Motor neuron (in vitro differentiated cells): ENCODE measurements around the gene ADGRL3. TPM values are rescaled to one million over a fixed set of nuclear protein-coding genes. Genes with fewer than 3 reads are reported as not detected.
"Not testable (repeated sequence)": the region's sequence is repeated elsewhere in the genome, so short reads cannot be mapped to it uniquely, and the experiment has no call there.

Experiments
- ATAC-seq, 8 experiments: fragments of 200-7000 bp; cut with Tn5 transposase; replicated peaks in 6 of 8; 2 replicates each; pipeline ENCODE4 v1.8.0; 2021; ENCODE audit warnings: mild to moderate bottlenecking in 8 of 8, moderate library complexity in 8 of 8
- H3K27ac ChIP-seq, 2 donors: fragments of 250-450 bp; sonication (Bioruptor Pico); 2 replicates each; pipeline ENCODE4 v1.9.0; 2021; ENCODE audit warnings: antibody characterized with exemption in 2 of 2, mild to moderate bottlenecking in 2 of 2, moderate library complexity in 1 of 2
- H3K4me1 ChIP-seq, 2 donors: fragments of 250-450 bp; sonication (Bioruptor Pico); replicated peaks in 1 of 2; 2 replicates each; pipeline ENCODE4 v1.6.1; 2021; ENCODE audit warnings: antibody characterized with exemption in 2 of 2, mild to moderate bottlenecking in 2 of 2, moderate library complexity in 1 of 2
- H3K4me3 ChIP-seq, 5 donors: fragments of 250-450 bp; sonication (Bioruptor Pico); 2 replicates each; pipeline ENCODE4 v1.9.0; 2021; ENCODE audit warnings: antibody characterized with exemption in 5 of 5, mild to moderate bottlenecking in 5 of 5, moderate library complexity in 4 of 5
- WGBS, 10 experiments: fragments of 450-650 bp; shearing (Covaris generic); methylation state at CpG; one replicate each; pipeline ENCODE4 v1.0.0; 2022; 5-methylcytosine and 5-hydroxymethylcytosine counted together
- in situ Hi-C, 9 experiments: fragments of 400-800 bp; cut with MboI; loops; one replicate each; pipeline ENCODE4 v1.15.0; 2021; ENCODE audit warnings: low sequenced_read_pairs in 9 of 9, low pct_unique_long_range_greater_than_20kb in 2 of 9; ENCODE audit not compliant: unreplicated experiment in 9 of 9
- total RNA-seq, 8 experiments: library from RNA; unstranded; fragments of 300-600 nt; gene quantifications; 2 replicates each; pipeline versions ENCODE4 v1.2.3 to v1.2.4, GENCODE V29; 2022

Gene ADGRL3
- total RNA-seq, 8 experiments from 2014 or later = 0.15 to 117 (median 70.8) TPM

DNA sequence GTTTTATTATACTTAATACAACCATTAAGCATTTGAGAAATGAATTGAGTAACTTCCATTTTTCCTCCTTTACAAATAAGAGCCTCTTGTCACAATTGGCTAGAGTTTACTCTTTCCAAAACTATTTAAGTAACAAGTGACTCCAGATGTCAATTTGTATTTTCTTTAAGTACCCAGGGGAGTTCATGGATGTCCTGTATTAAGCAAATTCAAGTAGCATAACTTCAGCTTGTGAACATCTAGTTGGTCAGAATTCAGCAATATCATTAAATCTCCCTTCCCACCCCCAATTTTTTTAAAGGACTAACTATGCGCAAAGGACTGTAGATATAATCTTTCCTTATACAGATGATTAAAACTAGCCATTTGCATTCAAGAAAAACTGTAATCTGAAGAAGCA, 1.4 kb upstream of the ADGRL3 start:
- ATAC-seq = no peak
- Histone ChIP-seq H3K27ac (no peak overlapping the region), H3K4me1 (peaks cover 0 to 2% of the 10 kb centered on the region in 2 donors), H3K4me3 (no peak overlapping the region)
- WGBS, 10 experiments = 53 to 100% (median 100%) methylated on average over 1 of the region's 1 CpG; no CpG with 5 or more reads in 1 of the 10 experiments
- in situ Hi-C loops = no loop called here

DNA sequence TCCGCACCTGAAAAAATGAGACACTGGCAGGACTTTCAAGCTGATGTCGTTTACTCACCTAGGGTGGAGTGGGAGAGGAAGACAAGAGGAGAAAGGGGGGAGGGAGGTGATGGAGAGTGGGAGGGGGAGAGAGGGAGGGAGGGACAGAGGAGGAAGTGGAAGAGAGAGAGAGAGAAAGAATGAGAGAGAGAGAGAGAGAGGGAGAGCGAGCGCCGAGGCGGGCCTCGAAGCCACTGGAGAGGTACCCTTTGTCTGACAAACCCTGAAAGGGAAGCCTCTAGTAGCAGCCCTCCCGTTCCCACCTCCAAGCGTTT, 296 bp upstream of the ADGRL3 start:
- no peak for ATAC-seq
- in situ Hi-C loops = no loop called here
- peak overlapping the region; percentile 63 to 93 (median 82) for H3K4me3 ChIP-seq
- peaks cover 2% of the 10 kb centered on the region in 2 donors for H3K4me1 ChIP-seq
- H3K27ac ChIP-seq = peak overlapping the region; percentile 83 to 87
- WGBS, 10 experiments = 0 to 80% (median 44%) methylated on average over 1 of the region's 9 CpGs; no CpG with 5 or more reads in 6 of the 10 experiments

DNA sequence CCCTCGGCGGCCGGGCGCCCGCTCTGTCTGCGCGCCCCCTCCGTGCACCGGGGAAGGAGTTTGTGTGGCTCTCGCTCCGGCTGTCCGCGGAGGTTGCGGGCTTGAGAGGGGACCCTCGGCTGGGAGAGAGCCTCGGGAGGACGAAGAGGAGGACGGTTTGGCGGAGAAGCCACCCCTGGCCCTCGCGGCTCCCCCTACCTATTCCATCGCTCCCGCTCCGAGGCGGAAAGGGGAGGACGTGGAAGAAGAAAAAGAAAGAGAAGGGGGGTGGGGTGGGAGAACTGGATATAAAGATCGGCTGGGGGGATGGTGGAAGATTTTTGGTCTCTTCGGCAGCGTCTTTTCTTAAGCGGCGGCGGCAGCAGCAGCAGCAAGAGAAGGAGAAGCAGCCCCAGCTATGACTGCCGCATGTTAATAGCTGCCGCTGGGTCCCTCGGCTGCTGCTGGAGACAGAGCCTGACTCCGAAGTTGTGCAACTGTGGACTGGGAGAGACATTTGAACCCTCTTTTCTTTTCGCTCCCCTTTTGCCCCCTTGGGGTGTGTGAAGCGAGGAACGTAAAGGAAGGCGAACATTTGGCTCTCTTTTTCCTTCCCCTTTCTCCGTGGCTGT, 895 bp downstream of the ADGRL3 start:
- 0 to 5% (median 2%) methylated on average over 2 to 5 of the region's 41 CpGs; no CpG with 5 or more reads in 6 of the 10 experiments for WGBS, 10 experiments
- Histone ChIP-seq H3K4me3 (peak overlapping the region; percentile 63 to 93 (median 82)), H3K27ac (peak overlapping the region; percentile 83 to 87), H3K4me1 (peaks cover 2 to 8% of the 10 kb centered on the region in 2 donors)
- in situ Hi-C loops = no loop called here
- ATAC-seq = peak in 7 of 8 experiments; percentile 6 to 27 (median 8)

DNA sequence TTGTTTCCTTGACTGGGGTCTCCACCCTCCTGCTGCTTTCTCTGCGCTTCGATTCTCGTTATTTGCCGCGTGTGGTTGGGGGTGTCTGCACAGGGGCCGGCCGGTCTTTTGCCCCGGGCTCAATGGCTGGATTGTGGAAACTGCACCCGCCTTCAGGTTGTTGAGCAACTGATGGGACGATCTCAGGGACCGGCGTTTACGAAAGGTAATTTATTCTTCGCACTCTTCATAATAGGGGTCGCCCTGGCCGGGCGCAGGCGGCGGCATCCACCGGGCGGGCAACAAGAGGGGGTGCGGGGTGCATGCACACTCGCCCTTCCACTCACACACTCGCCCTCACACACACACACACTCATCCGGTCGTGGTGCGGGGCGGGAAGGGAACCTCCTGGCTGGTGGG, 1.4 kb downstream of the ADGRL3 start:
- Histone ChIP-seq H3K27ac (peak overlapping the region; percentile 83 to 87), H3K4me1 (peaks cover 2 to 10% of the 10 kb centered on the region in 2 donors), H3K4me3 (peak overlapping the region; percentile 63 to 93 (median 82))
- in situ Hi-C loops = no loop called here
- WGBS, 10 experiments = 0 to 30% (median 0%) methylated on average over 1 to 16 of the region's 28 CpGs; no CpG with 5 or more reads in 3 of the 10 experiments
- peak in 6 of 8 experiments; percentile 2 to 23 (median 16) for ATAC-seq

DNA sequence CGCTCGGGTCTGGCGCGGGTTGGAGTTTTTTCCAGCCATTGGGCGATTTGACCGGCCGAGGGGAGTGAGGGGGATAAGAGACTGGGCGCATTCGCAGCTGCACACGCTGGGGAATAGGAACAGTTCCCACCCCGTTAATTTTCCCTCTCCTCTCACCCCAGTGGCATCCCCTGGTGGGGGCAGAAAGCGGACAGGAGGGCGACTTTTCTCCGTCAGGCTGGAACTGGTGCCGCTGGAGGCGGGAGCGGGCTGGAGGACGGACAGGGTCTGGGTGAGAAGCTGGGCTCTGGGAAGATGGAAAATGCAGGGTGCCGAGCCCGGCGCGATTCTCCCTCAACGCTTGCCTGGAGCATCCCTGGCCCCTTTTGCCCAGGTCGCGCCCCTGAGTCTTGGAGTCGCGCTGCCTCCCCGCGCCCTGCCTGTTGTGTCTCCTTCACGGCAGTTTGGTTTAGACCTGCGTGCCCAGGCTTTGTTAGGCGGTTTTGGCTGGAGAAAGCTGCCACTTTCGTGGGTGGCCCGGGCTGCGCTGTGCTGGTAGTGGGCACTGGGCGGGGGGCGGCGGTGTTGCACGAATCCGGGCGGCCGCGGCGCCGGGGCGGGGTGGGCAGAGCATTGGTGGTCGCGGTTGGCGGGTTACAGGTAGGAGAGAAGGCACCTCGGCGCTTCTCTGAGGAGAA, 2.0 kb downstream of the ADGRL3 start:
- Histone ChIP-seq H3K4me1 (peaks cover 2 to 10% of the 10 kb centered on the region in 2 donors), H3K27ac (peak overlapping the region; percentile 83 to 87), H3K4me3 (peak overlapping the region; percentile 63 to 93 (median 82))
- ATAC-seq = peak in 6 of 8 experiments; percentile 4 to 29 (median 20)
- in situ Hi-C loops = no loop called here
- 0% methylated on average over 1 to 4 of the region's 51 CpGs; no CpG with 5 or more reads in 7 of the 10 experiments for WGBS, 10 experiments

DNA sequence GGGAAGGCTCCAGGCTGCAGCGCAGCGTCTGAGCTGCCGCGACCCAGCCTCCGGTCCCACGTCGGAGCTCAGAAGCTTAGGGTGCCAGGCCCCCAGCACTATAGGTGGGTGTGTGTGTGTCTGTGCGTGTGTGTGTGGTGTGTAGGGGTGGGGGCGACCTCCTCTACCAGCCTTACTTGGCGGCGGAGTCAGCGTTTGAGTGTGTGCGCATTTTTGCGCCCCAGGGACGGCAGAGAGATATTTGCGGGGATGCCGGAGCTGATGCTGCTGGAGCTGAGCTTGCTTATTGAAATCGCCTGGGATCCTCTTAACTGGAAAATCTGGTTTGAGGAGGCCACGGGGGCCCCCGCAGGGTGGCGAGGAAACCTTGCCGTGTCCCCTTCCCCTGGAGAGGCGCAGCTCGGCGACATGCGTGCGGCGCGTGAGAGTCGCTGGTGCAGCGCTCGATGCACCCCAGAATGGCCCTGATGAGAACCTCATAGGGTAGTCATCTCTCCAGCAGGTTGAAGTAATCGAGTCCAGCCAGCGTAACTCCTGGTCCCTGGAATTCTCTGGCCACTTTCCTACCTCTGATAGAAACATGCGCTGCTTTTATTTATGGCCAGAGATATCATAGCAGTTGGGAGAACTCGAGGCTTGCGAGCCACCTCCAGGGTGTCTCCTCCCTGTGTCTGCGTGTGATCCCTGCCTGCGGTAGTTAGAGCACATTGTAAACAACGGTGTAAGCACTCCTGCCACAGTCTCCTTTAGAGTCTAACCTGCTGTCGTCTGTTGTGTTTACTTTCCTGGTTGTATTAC, 2.7 kb downstream of the ADGRL3 start:
- peak overlapping the region; percentile 83 to 87 for H3K27ac ChIP-seq
- H3K4me3 ChIP-seq = peak overlapping the region; percentile 63 to 93 (median 82)
- H3K4me1 ChIP-seq = peaks cover 2 to 10% of the 10 kb centered on the region in 2 donors
- peak in 6 of 8 experiments; percentile 18 to 53 (median 43) for ATAC-seq
- in situ Hi-C loops = no loop called here
- 0 to 4% (median 0%) methylated on average over 1 to 27 of the region's 41 CpGs; no CpG with 5 or more reads in 2 of the 10 experiments for WGBS, 10 experiments

DNA sequence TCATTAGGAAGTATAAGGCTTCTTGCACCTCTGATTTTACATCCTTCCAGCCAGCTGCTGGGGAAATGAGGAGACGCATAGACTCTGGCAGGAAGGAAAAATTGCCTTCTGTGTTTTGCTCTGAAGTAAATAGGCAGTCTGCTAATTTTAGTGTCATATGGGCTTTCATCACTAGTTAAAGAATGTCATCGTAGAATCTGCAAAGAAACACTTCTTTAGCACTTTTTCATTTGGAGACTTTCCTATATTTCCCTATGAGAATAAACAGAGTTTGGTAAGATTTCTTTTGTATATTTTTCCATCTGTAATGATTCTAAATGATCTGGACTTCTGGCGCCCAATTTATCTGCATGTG, 3.3 kb downstream of the ADGRL3 start:
- in situ Hi-C loops = no loop called here
- no peak for ATAC-seq
- 0 to 50% (median 22%) methylated on average over 1 to 3 of the region's 3 CpGs; no CpG with 5 or more reads in 1 of the 10 experiments for WGBS, 10 experiments
- H3K27ac ChIP-seq = peak overlapping the region; percentile 83 to 87
- peak overlapping the region; percentile 63 to 93 (median 82) for H3K4me3 ChIP-seq
- H3K4me1 ChIP-seq = peaks cover 2 to 10% of the 10 kb centered on the region in 2 donors

DNA sequence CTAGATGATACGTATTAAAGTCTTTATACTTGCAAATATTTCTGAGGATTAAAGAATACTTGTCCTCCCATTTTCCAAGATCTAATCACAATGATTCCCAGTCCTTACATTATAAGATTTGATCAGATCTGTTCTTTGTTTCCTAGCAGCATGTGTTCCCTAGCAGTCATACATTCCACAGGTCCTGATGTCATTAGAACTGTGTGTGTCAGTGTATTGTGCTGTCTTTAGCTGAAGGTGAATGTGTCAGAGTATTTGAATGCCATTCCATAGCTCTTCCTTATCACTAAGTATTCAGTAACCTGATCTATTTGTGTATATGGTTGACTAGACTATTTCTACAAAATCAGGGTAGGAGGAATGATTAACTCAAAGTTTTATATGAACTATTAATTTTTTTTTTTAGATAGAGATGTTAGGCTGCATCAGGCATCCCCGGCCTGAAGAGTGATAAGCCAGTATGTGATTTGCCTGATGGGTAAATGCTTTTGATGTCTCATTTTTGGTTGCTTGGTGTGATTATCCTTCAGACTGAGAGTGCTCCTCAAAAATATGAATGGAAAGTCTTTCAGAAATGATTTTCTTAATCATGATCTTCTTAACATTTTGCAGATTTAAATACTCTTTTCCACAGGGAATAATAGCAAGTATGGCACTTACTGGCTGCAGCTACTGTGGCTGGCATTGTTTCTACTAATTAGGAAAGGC, 4.4 kb downstream of the ADGRL3 start:
- Histone ChIP-seq H3K27ac (peak overlapping the region in 1 of 2 donors; percentile 10), H3K4me3 (peak overlapping the region; percentile 63 to 93 (median 82)), H3K4me1 (peaks cover 1 to 10% of the 10 kb centered on the region in 2 donors)
- ATAC-seq = peak in 2 of 8 experiments; percentile 15 to 36
- in situ Hi-C loops = no loop called here
- 23 to 80% (median 43%) methylated on average over 1 to 2 of the region's 2 CpGs for WGBS, 10 experiments

DNA sequence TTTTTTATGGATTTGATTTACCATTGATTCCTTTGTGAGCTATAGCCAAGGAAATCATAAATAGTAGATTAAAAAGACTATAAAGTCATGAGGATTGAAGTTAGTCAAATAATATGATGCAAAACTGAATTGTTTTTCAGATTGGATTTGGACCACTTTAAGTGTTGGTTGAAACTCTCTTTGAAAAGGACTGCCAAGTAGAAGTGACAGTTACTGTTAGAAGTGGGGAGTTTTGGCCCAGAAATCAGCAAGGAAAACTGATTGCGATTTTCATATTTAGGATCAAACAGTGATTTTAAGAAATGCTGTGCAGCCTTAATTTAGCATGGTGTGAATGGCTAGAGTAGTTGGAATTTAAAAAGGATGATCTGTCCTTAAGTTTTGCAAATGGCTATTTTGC, 4.9 kb downstream of the ADGRL3 start:
- Histone ChIP-seq H3K4me1 (peaks cover 4 to 13% of the 10 kb centered on the region in 2 donors), H3K4me3 (peak overlapping the region; percentile 63 to 93 (median 82)), H3K27ac (no peak overlapping the region)
- 0 to 100% (median 63%) methylated on average over 1 of the region's 1 CpG; no CpG with 5 or more reads in 4 of the 10 experiments for WGBS, 10 experiments
- ATAC-seq = no peak
- in situ Hi-C loops = no loop called here

DNA sequence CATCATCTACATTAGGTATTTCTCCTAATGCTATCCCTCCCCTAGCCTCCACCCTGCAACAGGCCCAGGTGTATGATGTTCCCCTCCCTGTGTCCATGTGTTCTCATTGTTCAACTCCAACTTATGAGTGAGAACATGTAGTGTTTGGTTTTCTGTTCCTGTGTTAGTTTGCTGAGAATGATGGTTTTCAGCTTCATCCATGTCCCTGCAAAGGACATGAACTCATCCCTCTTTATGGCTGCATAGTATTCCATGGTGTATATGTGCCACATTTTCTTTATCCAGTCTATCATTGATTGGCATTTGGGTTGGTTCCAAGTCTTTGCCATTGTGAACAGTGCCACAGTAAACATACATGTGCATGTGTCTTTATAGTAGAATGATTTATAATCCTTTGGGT, 7.0 kb downstream of the ADGRL3 start:
- H3K27ac ChIP-seq, ATAC-seq, H3K4me3 ChIP-seq, in situ Hi-C loops: not testable (repeated sequence)
- peaks cover 12 to 20% of the 10 kb centered on the region in 2 donors for H3K4me1 ChIP-seq

DNA sequence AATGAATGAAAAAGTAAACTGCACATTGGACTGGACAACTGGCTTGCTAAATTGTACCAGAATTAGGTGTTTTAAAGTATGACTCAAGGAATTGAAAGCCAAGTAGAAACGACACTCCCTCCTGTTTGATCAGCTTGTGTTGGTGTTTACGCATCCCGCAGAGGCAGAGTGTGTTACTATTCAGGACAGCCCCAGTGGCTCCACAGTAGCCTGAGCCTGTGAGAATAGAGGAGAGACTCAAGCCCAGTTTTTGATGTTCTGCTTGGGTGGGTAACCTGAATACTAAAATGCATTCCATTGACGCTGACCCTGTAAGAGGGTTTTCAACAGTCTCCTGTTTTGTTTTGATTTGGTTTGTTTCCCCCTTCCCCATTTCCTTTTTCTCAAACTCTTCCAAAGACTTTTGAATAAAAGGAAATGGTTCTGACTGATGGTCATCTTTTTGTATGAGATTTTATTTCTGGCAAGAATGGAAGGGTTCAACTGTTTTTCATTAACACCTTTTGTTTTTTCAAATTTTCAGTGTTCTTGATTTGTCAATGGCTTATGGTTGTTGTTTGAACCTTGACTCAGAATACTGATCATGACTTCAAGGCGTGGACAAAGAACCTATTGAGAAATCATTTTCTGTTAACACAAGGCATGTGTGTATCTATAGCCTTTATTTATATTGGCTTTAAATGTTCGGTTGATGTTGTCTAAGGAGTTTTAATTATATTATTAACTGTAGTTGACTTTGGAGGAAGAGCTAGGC, 10.2 kb downstream of the ADGRL3 start:
- Histone ChIP-seq H3K4me3 (no peak overlapping the region), H3K27ac (no peak overlapping the region), H3K4me1 (peaks cover 12 to 23% of the 10 kb centered on the region in 2 donors)
- WGBS, 10 experiments = 10 to 64% (median 42%) methylated on average over 1 to 6 of the region's 6 CpGs
- ATAC-seq = peak in 6 of 8 experiments; percentile 58 to 95 (median 79)
- in situ Hi-C loops = no loop called here

DNA sequence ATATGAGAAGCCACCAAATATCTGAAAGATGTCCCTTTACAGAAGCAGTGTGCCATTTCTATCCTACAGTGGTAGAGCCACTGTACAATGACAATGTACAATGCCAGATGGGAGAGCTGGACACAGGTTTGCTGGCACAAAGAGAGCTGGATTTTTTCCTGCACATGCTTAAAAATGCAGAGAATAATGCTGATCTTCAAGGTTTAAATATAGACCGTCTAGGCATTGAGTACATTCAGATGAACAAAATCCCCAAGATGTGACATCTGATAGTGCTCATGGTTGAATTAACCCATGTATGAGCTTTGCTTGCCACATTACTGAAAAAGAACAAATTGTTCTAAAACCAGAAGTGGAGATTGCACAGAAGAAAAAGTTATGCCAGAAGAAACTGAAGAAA, 11.7 kb downstream of the ADGRL3 start:
- in situ Hi-C loops = no loop called here
- H3K4me3 ChIP-seq = no peak overlapping the region
- no peak for ATAC-seq
- H3K4me1 ChIP-seq = peaks cover 12 to 16% of the 10 kb centered on the region in 2 donors
- no peak overlapping the region for H3K27ac ChIP-seq
- 10 to 100% (median 83%) methylated on average over 1 of the region's 1 CpG; no CpG with 5 or more reads in 2 of the 10 experiments for WGBS, 10 experiments
